Measurements from ENCODE around the gene SLCO3A1. TPM values are rescaled to one million over a fixed set of nuclear protein-coding genes. Genes with fewer than 3 reads are reported as not detected.

SLCO3A1 gene
- total RNA-seq, 1 donor: 5.4 TPM

DNA sequence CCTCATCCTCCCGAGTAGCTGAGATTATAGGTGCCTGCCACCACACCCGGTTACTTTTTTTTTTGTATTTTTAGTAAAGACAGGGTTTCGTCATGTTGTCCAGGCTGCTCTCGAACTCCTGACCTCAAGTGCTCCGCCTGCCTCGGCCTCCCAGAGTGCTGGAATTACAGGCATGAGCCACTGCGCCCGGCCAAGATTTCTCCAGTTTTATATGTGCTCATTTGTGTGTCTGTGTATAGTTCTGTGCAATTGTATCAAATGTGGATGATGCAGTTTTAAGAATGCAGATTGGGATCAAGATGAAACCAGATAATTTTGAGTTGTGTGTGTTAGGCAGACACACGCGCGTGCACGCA is 68.3 kb downstream of the SLCO3A1 start:
- Histone ChIP-seq H3K4me2 (ENCODE audit: insufficient read depth, low read length) (no peak overlapping the region), H3K4me3 (ENCODE audit: insufficient read depth, low read length) (no peak overlapping the region), H3K36me3 (ENCODE audit: insufficient read depth, low read length) (no peaks in the 10 kb centered on the region), H3K9me3 (ENCODE audit: low read depth, low read length) (no peaks in the 10 kb centered on the region), H3K27ac (ENCODE audit: low read depth, low read length) (no peak overlapping the region), H3K79me2 (ENCODE audit: insufficient read depth, low read length) (peaks cover 10% of the 10 kb centered on the region), H3K27me3 (ENCODE audit: insufficient read depth, low read length) (no peaks in the 10 kb centered on the region), H3K4me1 (ENCODE audit: insufficient read depth, low read length) (peaks cover 8% of the 10 kb centered on the region), H4K20me1 (ENCODE audit: insufficient read depth, low read length) (peaks cover 6% of the 10 kb centered on the region), H2AFZ (ENCODE audit: low read length) (no peak overlapping the region)
- no peak for DNase-seq (ENCODE audit: insufficient read length, low spot score, missing footprints)
- TF ChIP-seq, protein P1, sequence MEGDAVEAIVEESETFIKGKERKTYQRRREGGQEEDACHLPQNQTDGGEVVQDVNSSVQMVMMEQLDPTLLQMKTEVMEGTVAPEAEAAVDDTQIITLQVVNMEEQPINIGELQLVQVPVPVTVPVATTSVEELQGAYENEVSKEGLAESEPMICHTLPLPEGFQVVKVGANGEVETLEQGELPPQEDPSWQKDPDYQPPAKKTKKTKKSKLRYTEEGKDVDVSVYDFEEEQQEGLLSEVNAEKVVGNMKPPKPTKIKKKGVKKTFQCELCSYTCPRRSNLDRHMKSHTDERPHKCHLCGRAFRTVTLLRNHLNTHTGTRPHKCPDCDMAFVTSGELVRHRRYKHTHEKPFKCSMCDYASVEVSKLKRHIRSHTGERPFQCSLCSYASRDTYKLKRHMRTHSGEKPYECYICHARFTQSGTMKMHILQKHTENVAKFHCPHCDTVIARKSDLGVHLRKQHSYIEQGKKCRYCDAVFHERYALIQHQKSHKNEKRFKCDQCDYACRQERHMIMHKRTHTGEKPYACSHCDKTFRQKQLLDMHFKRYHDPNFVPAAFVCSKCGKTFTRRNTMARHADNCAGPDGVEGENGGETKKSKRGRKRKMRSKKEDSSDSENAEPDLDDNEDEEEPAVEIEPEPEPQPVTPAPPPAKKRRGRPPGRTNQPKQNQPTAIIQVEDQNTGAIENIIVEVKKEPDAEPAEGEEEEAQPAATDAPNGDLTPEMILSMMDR (IDR thresholded peaks at IDR 0.05; ENCODE audit: extremely low read depth, low read depth, low read length): no peak

DNA sequence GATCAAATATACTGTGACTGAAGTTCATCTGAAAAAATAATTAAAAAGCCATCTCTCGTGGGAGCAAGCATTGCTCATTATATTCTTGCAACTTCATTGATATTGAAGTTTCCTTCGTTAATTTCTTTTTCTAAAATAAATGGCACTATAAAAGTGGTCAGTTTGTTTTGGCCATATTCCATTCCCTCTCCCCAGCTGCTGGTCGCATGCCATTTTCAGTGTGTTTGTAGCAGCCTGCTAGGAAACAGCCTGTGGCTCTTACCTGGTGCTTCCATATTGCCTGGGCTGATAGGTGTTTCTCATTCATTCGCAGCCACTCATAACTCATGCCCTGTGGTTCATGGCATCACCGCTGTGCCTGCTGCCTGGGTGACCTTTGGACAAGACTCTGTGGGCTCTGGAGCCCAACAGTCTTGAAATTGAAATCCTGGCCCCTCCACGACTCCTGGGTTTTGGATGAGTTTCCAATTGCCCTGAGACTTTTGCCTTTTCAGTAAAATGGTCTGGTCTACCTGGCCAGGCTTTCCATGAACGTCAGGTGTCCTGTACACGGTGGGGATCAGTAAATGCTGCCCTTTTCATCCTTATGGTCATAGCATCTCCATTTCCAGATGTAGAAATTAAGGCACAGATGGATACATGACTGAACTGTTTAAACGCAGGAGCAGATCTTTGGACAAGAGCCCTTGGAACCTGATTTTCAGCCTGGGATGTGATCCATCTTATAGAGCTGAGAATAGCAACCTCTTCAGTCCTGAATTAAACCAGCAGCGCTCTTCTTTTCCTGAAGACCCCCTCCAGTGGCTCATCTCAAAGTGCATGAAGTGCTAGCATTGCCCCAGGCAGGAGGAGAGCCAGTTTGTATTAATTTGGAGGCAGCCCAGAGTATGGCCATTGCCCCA is 69.4 kb downstream of the SLCO3A1 start:
- Histone ChIP-seq H3K27me3 (ENCODE audit: insufficient read depth, low read length) (no peaks in the 10 kb centered on the region), H3K36me3 (ENCODE audit: insufficient read depth, low read length) (no peaks in the 10 kb centered on the region), H3K4me2 (ENCODE audit: insufficient read depth, low read length) (no peak overlapping the region), H3K4me1 (ENCODE audit: insufficient read depth, low read length) (peaks cover 16% of the 10 kb centered on the region), H4K20me1 (ENCODE audit: insufficient read depth, low read length) (peaks cover 6% of the 10 kb centered on the region), H3K79me2 (ENCODE audit: insufficient read depth, low read length) (peaks cover 10% of the 10 kb centered on the region), H3K4me3 (ENCODE audit: insufficient read depth, low read length) (no peak overlapping the region), H3K27ac (ENCODE audit: low read depth, low read length) (no peak overlapping the region), H3K9me3 (ENCODE audit: low read depth, low read length) (no peaks in the 10 kb centered on the region), H2AFZ (ENCODE audit: low read length) (no peak overlapping the region)
- TF ChIP-seq, protein P1 (IDR thresholded peaks at IDR 0.05; ENCODE audit: extremely low read depth, low read depth, low read length): no peak
- no peak for DNase-seq (ENCODE audit: insufficient read length, low spot score, missing footprints)

DNA sequence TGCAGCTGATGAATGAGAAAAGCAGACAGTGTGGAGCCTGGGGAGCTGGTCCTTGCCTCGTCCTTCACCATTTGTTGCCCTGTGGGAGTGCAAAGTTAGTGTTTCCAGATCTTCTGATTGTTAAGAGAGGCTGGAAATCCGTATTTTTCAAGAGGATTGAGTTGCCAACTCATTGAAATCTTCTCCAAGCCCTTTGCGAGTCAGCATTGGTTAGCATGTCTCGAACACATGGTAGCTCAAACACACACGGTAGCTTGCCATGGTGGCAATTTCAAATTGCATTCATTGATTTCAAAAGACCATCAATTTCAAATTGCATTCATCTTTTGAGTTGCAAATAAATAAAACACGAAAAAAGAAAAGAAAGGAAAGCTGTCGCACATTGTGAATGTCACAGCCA is 70.7 kb downstream of the SLCO3A1 start:
- Histone ChIP-seq H3K4me2 (ENCODE audit: insufficient read depth, low read length) (no peak overlapping the region), H3K27me3 (ENCODE audit: insufficient read depth, low read length) (no peaks in the 10 kb centered on the region), H3K4me1 (ENCODE audit: insufficient read depth, low read length) (peaks cover 16% of the 10 kb centered on the region), H3K36me3 (ENCODE audit: insufficient read depth, low read length) (no peaks in the 10 kb centered on the region), H3K4me3 (ENCODE audit: insufficient read depth, low read length) (no peak overlapping the region), H3K27ac (ENCODE audit: low read depth, low read length) (no peak overlapping the region), H3K9me3 (ENCODE audit: low read depth, low read length) (no peaks in the 10 kb centered on the region), H3K79me2 (ENCODE audit: insufficient read depth, low read length) (peaks cover 14% of the 10 kb centered on the region), H2AFZ (ENCODE audit: low read length) (no peak overlapping the region), H4K20me1 (ENCODE audit: insufficient read depth, low read length) (peaks cover 6% of the 10 kb centered on the region)
- DNase-seq (ENCODE audit: insufficient read length, low spot score, missing footprints): no peak
- TF ChIP-seq, protein P1 (IDR thresholded peaks at IDR 0.05; ENCODE audit: extremely low read depth, low read depth, low read length): no peak

DNA sequence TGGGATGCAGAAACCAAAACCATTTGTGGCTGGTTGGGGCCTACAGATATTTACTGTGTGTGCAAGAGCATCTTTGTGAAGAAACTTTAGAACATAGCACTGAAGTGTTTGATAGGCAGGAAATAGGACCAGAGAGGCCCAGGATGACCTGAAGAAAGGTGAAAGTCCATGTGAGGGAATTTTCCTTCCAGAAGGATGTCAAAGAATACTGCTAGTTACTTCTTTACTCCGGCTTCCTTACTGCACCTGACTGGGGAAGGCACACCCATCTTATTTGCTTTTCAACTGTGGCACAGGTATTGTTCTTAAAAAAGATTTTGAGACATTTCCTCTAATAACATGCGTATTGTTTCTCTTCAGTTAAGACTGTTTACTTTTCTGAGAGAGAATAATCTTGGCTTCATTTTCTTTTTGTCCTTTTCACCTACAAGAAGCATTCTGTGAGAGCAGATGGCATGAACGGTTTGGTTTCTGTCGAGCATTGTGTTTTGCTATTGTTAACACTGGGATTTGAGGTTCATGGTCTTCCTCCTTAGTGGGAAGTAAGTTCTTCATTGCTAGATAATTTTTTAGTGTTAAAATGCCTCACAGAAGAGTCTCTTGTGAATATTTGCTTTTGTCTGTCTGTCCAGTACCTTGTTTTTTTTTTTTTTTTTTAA is 71.5 kb downstream of the SLCO3A1 start:
- Histone ChIP-seq H3K4me2 (ENCODE audit: insufficient read depth, low read length) (no peak overlapping the region), H4K20me1 (ENCODE audit: insufficient read depth, low read length) (peaks cover 6% of the 10 kb centered on the region), H3K9me3 (ENCODE audit: low read depth, low read length) (no peaks in the 10 kb centered on the region), H3K27me3 (ENCODE audit: insufficient read depth, low read length) (no peaks in the 10 kb centered on the region), H3K36me3 (ENCODE audit: insufficient read depth, low read length) (no peaks in the 10 kb centered on the region), H3K4me1 (ENCODE audit: insufficient read depth, low read length) (peaks cover 16% of the 10 kb centered on the region), H3K27ac (ENCODE audit: low read depth, low read length) (no peak overlapping the region), H3K4me3 (ENCODE audit: insufficient read depth, low read length) (no peak overlapping the region), H3K79me2 (ENCODE audit: insufficient read depth, low read length) (peaks cover 15% of the 10 kb centered on the region), H2AFZ (ENCODE audit: low read length) (no peak overlapping the region)
- DNase-seq (ENCODE audit: insufficient read length, low spot score, missing footprints): peak; percentile 65
- TF ChIP-seq, protein P1 (IDR thresholded peaks at IDR 0.05; ENCODE audit: extremely low read depth, low read depth, low read length): no peak
